Cardiac ventricle fibroblast (primary cell): ENCODE measurements around the gene CYP26C1. TPM values are rescaled to one million over a fixed set of nuclear protein-coding genes. Genes with fewer than 3 reads are reported as not detected.

Experiments used
- total RNA-seq: library from RNA; depleted of rRNA; stranded (reverse); fragments of >200 nt; gene quantifications from 2 replicates; pipeline ENCODE4 v1.2.3, GENCODE V29; 2015

Gene CYP26C1
- under 0.01 and 0.05 TPM in 2 replicates for total RNA-seq

GRCh38 chr10:93059975-93060886 is at the start of gene CYP26C1:
TSS of gene CYP26C1 (plus strand) at chr10:93060798. CDS start at chr10:93061264, 466 bp downstream.

GRCh38 chr10:93073539-93074146 is 13.0 kb downstream of the CYP26C1 start, which contains the start of gene CYP26A1:
TSS of gene CYP26A1 (plus strand) at chr10:93073893. CDS start at chr10:93073935, 42 bp downstream.

Other genes starting within 250 kb of the CYP26C1 start
- gene EXOC6, start 212.3 kb upstream of the CYP26C1 start, total RNA-seq: 1.6 TPM in 2 replicates
- gene CYP26A1, start 13.1 kb downstream of the CYP26C1 start, total RNA-seq: not detected in 2 replicates